Prostate gland (tissue), 2 donors: ENCODE results near the gene LIMK1.

Source experiments
- CTCF ChIP-seq, 4 experiments: fragments of 200-600 bp in 2 of 4; fragments of 450-650 bp in 2 of 4; sonication (generic) in 2 of 4; IDR thresholded peaks; 1 replicate in 3 of 4; 2 replicates in 1 of 4; pipeline ENCODE4 v1.5.1; 2016 to 2019; ENCODE audit warnings: antibody characterized with exemption in 4 of 4, mild to moderate bottlenecking in 2 of 4, moderate library complexity in 2 of 4
- POLR2A ChIP-seq: fragments of 450-650 bp; IDR thresholded peaks from one replicate; pipeline ENCODE4 v1.6.1; 2016; ENCODE audit warnings: antibody characterized with exemption, mild to moderate bottlenecking

GRCh38 chr7:74069086-74069541 lies 14.5 kb upstream of the LIMK1 start:
- TF ChIP-seq POLR2A (no peak), CTCF (IDR thresholded peaks at IDR 0.05) (no peak)
